ENCODE data around the gene GRAMD2A. TPM values are rescaled to one million over a fixed set of nuclear protein-coding genes. Genes with fewer than 3 reads are reported as not detected.

The GRAMD2A gene
- total RNA-seq, 1 donor from 2014 or later, result not detected

DNA sequence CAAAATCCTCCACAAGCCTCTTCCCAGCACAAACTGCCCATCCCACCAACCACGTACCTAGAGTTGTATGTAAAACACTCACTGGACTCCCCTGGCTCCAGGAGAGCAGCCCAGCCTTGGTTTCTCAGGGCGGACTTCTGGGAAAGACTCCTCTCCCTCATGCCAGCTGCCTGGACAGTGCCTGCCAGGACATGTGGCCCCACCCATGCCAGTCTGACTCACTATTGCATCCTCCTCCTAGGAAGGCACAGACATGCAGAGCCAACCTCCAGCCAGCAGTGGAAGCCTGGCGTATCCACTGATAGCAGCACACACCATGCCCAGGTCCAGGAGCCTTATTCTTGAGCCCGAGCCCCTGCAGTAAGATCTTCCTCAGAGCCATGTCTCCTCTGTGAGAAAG lies 24.8 kb upstream of the GRAMD2A start:
- intact Hi-C loops (cut with micrococcal nuclease), result loop anchor here (10.0 kb wide), 1 partner anchor 1412 kb away; the partner anchor contains the start of gene NPTN

DNA sequence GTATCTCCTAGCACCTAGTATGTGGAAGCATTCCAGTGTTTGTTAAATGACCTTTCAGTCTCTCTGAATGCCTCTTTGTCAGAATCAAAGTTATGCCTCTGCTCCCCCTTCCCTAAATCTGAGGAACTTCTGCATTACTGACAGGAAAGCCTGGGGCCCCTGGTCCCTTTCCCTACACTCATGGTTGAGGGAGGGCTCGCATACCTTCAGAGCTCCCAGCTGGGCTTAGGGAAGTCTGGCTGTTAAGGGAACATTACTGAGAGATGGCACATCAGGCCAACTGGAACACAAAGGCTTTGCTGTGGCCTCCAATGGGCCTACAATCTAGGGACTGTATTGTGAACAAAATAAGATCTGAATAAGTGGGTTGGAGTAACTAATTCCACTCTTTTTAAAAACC lies 23.1 kb upstream of the GRAMD2A start:
- intact Hi-C loops (cut with micrococcal nuclease), result loop anchor here (10.0 kb wide), 1 partner anchor 1414 kb away; the partner anchor contains the start of gene NPTN

DNA sequence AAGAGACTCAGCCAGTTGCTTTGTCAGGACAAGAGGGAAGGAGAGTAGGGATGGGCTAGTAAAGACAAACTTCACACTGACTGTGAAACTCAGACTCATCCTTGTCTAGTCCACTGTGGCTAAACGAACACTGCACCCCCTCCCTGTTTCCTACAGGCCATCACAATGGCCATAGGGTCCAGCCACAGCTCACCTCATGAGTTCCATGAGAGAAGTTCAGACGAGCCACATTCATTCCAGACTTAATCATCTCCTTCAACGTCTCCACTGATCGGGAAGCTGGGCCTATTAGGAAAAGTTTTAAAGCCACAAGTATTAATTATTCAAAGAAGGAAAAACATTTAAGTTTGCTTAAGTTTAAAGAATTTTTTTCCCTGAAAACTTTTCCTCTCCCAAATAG lies 19.6 kb upstream of the GRAMD2A start:
- intact Hi-C loops (cut with micrococcal nuclease), result no loop called here

DNA sequence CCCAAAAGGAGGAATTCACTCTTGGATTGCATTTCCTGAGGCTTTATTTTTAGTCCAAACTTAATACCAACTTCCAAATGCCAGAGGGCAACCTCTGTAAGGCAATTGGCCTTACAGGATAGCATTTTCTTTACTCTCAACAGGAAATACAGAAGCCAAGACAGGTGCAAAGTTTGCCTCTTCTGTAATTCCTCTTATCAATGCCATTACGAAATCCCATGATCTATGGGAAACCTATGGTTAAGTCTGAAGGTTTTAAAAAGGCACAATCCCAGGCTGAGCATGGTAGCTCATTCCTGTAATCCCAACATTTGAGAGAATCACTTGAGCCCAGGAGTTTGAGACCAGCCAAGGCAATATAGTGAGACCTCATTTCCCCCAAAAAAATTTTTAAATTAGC lies 18.5 kb upstream of the GRAMD2A start:
- intact Hi-C loops (cut with micrococcal nuclease), result no loop called here

DNA sequence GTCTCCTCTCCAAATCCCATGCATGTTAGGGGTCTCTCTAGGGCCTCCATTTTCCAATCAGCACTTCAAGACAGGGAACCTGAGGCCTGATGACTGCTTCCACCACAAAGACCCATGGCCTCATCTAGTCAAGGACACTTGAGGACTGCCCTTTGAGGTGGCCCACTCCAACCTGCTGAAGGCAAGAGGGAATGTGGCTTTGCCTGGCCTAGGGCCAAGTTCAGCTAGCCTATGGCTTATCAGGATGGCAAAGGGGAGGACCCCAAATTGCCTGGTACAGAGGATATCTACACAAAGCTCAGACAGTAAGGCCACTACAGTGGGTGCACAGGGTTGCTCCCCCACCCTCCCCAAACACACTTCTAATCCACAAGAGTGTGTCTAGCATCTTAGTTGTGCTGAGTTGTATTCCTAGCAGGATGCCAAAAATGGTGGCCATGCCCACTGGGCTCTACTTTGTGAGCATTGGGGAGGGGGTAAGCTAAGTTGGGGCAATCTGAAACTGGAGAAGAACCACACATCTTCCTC lies 10.0 kb upstream of the GRAMD2A start:
- intact Hi-C loops (cut with micrococcal nuclease), result no loop called here

DNA sequence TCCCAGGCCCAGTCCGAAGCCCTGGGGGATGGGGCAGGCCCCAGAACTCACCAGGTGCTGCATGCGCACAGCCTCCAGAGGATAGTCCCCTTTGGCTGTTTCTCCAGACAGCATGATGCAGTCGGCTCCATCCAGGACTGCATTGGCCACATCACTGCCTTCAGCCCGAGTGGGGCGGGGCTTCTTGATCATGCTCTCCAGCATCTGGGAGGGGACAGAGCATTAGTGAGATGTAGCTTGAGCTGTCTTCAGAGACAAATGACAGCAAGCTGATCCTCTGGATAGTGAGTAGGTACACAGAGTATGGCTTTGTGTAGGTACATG lies 9.1 kb upstream of the GRAMD2A start:
- intact Hi-C loops (cut with micrococcal nuclease), result no loop called here

DNA sequence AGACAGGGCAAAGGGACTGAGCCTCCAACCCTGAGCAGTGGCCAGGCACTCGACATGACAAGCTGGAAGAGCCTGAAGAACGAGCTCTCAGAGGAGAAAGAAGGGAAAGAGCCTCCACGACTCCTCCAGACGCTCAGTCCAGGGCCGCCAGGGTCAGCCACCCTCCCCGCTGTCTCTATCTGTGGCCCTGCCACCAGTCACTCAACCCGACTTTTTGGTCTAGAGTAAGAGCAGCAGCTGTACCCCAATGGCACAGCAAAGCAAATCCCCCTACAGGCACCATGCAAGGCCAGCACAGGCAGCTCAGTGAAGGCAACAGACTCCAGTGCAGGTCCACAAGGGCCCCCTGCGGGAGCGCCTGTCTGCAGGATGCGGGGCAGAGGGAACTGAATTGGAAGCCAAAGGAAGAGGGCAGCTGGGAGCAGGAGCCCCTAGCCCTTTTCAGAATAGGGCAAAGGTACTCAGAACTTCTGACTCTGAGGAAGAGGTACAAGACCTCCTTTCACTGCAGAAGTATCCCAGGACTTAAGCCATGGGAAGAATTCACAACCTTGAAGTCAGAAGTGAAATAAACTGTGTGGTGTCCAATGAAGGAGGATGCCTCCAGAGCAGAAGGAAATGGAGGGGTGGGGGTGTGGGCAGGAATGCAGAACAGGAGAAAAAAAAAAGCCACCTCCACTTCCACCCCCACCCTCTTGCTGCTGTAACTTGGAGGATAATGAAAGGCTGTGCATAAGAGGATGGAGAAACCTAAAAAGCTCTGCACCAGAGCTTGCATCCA lies 8.5 kb upstream of the GRAMD2A start:
- intact Hi-C loops (cut with micrococcal nuclease), result no loop called here

DNA sequence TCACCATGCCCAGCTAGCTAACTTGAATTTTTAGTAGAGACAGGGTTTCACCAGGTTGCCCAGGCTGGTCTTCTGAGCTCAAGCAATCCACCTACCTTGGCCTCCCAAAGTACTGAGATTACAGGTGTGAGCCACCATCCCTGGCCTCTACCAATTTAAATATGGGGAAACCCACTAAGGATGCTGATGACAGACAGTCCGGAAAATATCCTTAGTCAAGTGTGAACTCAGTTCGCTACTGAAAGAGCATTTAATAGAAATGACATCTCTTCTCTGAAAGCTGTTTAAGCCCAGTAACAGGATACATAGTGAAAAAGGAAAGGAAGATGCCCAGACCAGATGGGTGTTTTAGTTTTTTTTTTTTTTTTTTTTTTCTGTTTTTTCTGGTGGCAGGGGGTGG lies 7.7 kb upstream of the GRAMD2A start:
- intact Hi-C loops (cut with micrococcal nuclease), result no loop called here

DNA sequence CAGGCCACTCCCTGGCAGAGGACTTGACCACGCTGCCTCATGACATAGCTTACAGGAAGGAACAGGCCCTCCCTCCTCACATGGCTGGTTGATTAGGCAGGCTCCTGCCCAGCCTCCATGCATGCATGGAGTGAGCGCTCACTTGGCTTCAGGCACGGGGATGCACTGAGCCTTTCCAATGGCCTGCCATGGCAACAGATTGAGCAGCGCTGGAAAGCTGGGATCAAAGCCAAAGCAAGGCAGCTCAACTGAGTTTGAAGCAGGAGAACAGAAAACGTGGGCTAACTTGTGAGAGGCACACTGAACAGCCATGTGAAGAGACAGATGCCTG lies 5.9 kb upstream of the GRAMD2A start:
- intact Hi-C loops (cut with micrococcal nuclease), result no loop called here

DNA sequence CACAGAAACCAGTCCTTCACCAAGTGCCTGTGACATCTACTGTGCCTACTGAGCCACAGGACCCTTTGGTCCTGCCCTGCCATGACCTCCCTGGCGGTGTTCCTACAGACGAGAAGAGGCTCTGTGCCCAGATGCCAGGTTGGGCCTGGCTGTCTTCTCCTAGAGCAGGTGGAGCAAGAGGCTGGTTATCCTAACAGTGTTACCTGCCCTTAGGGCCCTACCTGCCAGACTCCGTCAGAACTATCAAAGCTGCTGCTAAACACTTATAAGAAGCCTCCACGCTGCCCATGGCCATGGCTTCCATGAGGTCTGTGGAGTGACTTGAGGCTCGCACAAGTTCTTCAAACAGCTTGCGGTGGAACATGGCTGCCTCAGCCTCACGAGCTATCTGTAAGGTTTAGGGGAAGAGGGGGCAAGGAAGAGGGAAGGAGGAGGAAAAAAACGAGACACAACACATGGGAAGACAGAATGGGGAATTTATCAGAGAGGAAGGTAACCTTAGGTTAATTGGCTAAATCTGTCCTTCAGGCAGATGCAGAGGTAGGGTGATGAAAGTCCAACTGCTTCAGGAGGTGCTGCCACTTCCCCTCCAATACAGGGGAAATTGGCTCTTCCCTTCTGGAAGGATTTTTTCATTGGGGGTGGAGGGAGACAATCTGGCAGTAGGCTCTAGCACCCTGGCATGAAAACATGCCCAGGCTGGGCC lies 5.4 kb upstream of the GRAMD2A start:
- intact Hi-C loops (cut with micrococcal nuclease), result no loop called here

DNA sequence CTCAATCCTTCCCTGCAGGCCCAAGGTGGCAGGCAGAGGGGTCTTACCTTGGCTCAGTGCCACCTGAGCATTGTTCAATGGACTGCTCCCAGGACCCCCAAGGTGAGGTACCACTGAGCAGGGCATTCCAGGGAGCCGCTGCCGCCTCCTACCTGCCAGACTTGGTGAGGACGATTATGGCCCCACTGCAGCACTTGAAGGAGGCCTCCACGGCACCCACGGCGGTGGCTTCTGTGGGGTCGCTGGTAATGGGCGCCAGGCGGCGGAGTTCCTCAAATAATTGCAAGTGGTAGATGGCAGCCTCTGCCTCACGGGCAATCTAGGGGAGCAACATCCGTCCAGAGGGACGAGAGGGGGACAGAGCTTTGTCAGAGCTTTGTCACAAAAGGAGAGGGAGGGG lies 4.7 kb upstream of the GRAMD2A start:
- intact Hi-C loops (cut with micrococcal nuclease), result no loop called here

DNA sequence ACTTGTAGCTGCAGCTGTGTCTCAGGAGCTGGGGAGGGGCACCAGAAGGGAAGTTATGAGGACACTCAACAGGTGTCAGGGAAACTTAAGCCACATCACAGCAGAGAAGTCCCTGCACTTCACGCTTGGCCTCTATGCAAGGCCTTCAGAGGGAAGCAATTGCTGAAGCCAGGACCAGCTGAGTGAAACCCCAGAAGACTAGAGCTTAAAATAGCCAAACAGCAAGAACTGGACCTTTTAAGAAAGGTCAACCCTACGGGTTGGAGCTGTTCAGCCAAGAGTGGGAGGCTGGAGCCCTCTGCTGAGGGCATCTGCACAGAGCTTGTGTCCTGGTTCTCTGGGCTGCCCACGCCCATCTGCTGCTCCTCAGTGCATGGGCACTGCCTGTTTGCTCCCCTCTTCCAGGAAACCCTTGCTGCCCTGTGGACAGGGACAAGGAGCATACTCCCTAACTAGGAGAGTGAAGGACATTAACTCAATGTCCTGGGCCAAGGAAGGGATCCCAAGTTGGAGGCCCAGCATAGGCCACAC lies 3.9 kb upstream of the GRAMD2A start:
- intact Hi-C loops (cut with micrococcal nuclease), result no loop called here

DNA sequence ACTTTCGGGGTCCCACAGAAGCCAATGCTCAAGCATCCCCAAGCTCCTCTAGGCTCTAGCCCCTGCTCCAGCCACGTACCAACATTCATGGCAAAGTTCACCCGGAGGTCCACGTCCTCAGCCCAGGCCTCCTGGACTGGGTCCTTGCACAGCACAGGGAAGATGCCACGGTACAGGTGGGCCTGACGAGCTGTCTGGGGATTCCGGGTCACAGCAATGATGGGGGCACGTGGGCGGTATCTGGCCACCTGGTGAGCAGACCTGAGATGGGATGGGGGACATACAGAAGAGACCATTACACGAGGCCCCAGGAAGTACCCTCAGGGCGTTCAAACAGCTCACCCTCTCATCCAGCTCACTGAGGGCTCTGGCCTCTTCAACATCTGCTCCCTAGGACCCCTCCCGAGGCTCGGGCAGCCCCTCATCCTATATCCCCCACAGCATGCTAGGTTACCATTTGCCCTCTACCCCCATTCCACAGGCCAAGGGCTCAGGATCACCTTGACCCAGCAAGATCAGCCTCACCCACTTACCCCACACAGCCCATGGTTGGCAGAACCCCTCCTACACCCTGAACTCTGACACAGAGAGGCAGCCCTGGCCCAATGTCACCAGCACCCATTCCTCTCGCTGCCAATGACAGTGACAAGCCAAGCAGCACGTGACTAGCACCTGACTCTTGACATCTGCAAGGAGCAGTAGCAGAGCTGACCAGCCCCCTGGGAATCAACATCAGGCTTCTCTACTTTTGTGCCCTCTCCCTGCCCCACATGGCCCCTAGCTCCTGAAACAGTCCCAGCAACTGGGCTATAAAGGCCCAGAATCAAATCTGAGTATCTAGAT lies 3.0 kb upstream of the GRAMD2A start:
- intact Hi-C loops (cut with micrococcal nuclease), result no loop called here

DNA sequence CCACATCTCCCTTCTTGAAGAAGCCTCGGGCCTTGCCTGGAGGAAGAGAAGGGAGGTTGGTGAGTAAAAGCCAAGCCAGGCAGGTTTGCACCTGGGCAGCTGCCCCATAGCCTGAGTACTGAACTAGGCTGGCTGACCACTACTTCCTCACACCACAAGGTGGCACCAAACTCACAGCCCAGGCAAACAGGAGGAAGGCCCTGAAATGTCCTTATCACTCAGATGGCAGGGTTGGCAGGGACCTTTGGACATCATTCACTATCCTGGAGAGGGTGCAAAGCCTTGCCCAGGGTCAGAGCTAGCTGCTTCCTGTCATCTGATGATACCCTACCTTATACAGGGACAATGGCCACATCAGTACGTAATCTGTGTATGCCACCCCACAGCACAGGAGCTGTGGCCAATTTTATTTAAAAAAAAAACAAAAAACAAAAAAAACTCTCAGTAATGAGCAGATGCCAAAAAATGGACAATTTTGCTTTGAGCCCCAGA lies 2.2 kb upstream of the GRAMD2A start:
- intact Hi-C loops (cut with micrococcal nuclease), result loop anchor here (1.0 to 2.0 kb wide), 2 partner anchors 29 to 87 kb away; no protein-coding TSS in a partner anchor

DNA sequence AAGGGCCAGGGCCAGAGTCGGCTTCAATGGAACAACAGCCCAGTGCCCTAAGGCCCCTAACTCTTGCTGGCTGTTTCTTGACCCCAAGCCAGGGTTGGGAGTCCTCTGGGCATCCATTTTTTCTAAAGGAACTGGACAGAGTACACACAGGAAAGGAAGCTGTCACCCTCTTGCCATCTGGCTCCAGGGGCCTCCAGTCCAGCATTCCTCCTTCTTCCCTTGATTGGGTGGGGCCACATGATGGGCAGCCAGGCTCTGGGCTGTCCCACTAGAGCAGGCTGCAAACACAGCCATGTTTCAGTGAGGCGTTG lies 1.6 kb upstream of the GRAMD2A start:
- intact Hi-C loops (cut with micrococcal nuclease), result loop anchor here (1.0 to 2.0 kb wide), 2 partner anchors 30 to 87 kb away; no protein-coding TSS in a partner anchor

DNA sequence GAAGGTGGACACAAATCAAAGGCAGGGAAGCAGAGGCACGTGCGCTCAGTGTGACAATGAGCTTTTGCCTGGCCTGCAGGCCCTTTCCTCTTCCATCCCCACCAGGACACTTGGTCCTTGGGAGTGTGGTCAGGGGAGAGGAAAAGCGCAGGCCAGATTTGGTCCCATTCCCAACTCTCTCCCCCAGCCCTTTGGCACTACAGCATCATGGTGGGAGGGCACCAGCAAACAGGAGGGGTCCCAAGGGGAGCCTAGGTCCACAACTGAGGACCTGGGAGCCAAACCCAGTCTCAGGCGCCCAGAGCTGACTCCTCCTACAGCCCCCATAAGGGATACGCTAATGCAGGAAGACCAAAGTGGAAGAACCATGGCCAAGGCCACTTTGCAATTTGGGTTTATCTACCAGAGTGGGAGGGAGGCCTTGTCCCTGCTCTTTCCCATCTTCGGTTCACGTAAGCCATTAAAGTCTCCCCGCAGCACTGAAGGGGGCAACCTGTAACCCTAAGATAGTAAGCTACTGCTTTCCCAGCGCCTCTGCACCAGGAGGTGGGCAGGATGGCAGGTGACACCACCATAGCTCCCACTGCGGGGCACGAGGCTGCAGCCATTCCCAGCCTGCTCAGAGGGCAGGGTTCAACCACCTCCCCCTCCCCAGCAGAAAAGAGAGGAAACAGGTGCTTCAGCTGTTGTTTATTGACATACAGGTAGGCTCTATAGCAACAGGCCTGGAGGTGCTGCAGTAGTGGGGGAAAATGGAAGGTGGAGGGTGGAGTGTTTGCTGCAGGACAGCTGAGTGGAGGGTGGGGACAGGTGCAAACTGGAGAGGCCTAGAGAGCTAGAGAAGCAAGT lies 993 bp upstream of the GRAMD2A start:
- intact Hi-C loops (cut with micrococcal nuclease), result loop anchor here (1.0 to 2.0 kb wide), 2 partner anchors 30 to 88 kb away; no protein-coding TSS in a partner anchor

DNA sequence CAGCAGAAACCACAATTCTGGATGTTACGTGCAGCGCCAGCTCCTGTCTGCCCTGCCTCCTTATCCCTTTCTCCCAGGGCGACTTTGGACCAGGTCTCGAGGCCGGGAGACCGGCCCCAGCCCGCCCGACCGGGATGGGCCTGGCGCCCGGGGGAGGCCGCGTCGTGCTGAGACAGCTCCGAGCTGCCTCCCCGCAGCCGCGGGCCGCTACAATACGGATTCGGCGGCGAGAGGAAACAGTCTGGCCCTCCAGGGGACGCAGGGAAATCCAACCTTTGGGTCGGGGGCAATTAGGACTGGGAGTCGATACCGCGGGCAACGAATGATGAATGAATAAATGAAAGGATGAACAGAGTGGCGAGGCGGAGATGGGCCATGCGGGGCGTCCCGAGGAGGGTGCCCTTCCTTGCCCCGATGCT lies 537 bp downstream of the GRAMD2A start:
- intact Hi-C loops (cut with micrococcal nuclease), result no loop called here

DNA sequence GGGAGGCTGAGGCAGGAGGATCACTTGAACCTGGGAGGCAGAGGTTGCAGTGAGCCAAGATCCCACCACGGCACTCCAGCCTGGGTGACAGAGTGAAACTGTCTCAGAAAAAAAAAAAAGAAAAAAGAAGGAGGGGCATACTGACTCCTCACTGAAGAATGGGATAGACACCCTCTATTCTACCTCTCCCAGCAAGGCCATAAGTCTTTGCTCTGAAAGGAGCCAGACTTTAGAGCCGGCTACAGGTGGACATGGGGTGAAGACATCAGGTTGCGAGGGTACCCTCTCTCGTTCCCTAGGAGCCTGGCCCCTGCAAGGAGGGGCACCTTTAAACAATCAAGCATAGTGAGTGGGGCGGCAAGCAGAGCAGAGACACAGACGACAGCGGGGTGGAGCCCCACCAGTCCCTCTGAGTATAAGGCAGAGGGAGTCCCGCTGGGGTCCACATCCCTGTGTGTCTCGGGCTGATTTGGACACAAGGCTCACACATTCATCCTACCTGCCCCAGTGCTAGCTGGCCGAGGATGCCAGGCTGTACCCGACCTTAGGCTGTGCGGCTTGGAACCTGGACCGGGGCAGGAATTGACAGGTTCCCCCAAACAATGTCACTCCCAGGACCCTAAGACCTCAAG lies 1.1 kb downstream of the GRAMD2A start:
- intact Hi-C loops (cut with micrococcal nuclease), result no loop called here

DNA sequence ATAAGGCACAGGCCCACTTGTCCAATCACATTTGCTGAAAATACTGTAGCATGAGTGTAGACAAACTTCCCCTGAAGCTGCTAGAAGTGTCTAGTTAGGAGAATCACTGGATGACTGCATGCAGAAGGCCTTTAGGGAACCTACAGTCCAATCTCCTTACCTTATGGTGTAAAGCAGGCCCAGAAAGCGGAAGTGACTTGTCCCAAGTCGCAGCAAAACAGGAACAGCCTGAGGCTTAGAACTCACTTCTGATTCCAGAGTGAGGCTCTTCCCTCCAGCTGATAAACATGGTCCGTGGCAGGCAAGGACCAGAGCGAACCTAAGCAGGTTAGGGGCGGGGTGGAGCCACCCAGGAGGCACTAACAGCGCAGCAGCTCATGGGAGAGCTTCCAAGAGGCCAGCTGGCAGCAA lies 2.5 kb downstream of the GRAMD2A start:
- intact Hi-C loops (cut with micrococcal nuclease), result no loop called here

DNA sequence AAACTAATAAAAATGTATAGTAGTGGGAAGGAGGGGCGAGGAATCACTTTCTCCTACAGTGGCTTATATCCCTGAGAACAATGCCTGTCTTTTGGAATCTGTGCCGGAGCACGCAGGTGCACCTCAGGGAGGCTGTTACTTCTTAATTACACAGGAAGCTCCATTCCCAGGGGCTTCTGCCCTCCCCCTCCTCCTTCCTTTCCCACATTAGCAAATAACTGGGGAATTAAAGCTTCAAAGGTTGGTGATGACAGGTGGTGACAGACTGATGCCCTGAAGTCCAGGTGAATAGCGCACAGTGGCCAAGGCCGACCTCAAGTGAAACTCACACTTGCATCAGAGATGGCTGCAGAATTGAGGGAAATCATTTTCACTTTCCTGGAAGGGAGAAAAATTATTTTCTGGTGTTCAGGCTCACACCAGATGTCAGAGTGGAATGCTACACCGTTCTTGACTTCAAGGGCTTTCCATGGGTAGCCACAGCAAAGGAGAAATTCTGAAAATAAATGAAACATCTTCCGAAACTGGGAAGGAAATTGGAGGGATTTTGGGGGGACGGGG lies 3.7 kb downstream of the GRAMD2A start:
- intact Hi-C loops (cut with micrococcal nuclease), result no loop called here

All from T-helper 2 cell treated with Interferon-gamma antibody and Interleukin-4, amounts not matched to agents 100 ng/mL and 5 ng/mL, for 36 hours (primary cell).